ENCODE results near the gene RASA3. TPM values are rescaled to one million over a fixed set of nuclear protein-coding genes. Genes with fewer than 3 reads are reported as not detected.

RASA3 gene
- total RNA-seq, 1 donor from 2014 or later, result 44.8 TPM

GRCh38 chr13:114080739-114081561, 51.5 kb downstream of the RASA3 start:
- Mint-ChIP-seq H3K36me3 (ENCODE audit: unreplicated experiment) (peaks cover 7% of the 10 kb centered on the region), H3K4me3 (ENCODE audit: unreplicated experiment) (no peak overlapping the region), H3K9me3 (ENCODE audit: unreplicated experiment) (no peaks in the 10 kb centered on the region), H3K27ac (ENCODE audit: unreplicated experiment) (peak overlapping the region; percentile 29), H3K27me3 (ENCODE audit: unreplicated experiment) (no peaks in the 10 kb centered on the region), H3K4me1 (ENCODE audit: unreplicated experiment) (peaks cover 35% of the 10 kb centered on the region)
- DNase-seq (ENCODE audit: extremely low spot score, unreplicated experiment), result no peak
- no peak for TF ChIP-seq CTCF (IDR thresholded peaks at IDR 0.05)

DNA sequence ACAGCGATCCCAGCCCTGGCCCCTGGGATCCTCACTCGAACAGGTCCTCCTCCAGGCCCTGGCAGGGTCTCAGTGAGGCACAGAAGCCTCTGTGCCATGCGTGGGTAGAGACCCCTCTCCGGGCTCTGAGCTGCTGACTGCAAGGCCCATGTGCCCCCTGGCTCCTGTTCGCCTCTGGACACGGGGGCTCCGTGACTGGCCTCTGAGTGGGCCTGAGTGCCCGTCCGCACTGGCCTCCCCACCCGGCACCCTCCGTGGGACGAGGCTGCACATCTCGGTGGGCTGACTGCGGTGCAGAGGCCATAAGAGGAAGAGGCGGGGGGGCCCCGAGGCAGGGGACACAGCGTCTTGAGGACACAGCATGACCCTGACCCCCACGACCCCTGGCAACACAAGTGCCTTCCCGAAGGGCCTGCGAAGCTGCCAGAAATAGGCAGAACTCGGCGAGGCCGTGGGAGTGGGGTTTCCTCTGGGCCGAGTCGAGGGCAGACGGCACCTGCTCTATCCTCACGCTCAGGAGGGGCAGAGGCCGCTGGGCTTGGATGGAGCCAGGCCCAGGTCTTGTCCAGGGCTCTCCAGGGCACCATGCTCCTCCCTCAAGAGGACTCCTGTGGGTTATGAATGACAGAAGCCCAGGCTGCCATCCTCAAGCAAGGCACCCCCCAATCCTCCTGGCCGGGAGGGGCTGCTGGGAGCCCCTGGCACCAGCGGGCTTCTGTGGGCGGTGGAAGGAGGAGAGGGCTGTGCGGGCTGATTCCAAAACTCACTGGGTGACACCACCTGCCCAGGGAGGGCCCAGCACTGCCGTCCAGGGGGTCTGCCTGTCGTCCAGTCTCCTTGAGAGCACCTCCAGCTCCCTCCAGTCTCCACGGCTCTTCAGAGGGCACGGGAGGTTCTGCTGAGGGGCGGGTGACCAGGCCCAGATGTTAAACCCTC, 52.6 kb downstream of the RASA3 start:
- no peak for DNase-seq (ENCODE audit: extremely low spot score, unreplicated experiment)
- H3K9me3 Mint-ChIP-seq (ENCODE audit: unreplicated experiment), result no peaks in the 10 kb centered on the region
- peak overlapping the region; percentile 98 for H3K27ac Mint-ChIP-seq (ENCODE audit: unreplicated experiment)
- TF ChIP-seq CTCF (IDR thresholded peaks at IDR 0.05), result no peak
- peaks cover 37% of the 10 kb centered on the region for H3K4me1 Mint-ChIP-seq (ENCODE audit: unreplicated experiment)
- H3K27me3 Mint-ChIP-seq (ENCODE audit: unreplicated experiment), result no peaks in the 10 kb centered on the region
- H3K36me3 Mint-ChIP-seq (ENCODE audit: unreplicated experiment), result peaks cover 9% of the 10 kb centered on the region
- no peak overlapping the region for H3K4me3 Mint-ChIP-seq (ENCODE audit: unreplicated experiment)

DNA sequence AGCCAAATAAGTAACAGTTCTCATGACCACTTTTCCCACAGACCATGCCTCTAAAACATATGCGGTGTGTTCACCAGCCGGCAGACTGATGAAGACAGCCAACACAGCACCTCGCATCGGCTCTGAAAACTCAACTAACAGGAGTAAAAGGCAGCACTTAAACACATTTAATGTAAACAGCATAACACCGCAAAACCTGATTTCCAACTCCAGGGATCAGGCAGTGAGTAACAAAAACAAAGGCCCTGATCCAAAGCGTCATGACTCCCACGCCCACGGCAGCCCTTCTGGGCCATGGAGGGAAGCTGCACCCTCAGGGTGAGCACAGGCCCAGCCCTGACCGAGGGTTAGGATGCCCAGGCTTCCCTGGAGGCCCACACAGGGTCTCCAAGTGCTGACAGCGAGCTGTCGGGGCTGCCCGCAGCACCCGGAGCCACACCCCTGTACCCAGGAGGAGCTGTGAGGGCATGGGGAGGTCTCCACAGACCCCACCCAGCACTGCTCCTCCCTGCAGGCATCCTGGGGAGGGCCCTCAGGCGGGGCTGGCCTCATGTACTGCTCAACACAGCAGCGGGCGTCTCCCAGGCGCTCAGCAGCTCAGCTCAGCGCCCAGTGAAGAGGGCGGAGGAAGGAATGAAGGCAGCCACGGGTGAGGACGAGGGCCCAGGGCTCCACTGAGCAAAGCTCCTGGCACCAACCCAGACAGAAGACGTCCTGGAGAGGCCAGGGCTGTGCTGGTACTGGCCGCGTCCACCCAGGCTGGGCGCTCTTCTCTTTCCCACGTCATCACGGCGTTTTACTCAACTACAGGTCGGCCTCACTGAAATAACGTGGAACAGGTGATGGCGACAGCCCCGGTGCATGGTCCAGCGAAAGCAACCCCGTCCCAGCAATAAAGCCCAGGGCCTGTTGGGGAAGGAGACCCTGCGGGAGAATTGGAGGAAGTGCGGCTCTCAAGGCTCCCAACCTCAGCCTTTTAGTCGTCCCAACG, 53.7 kb downstream of the RASA3 start:
- peaks cover 41% of the 10 kb centered on the region for H3K4me1 Mint-ChIP-seq (ENCODE audit: unreplicated experiment)
- H3K27ac Mint-ChIP-seq (ENCODE audit: unreplicated experiment), result peak overlapping the region; percentile 98
- DNase-seq (ENCODE audit: extremely low spot score, unreplicated experiment), result no peak

DNA sequence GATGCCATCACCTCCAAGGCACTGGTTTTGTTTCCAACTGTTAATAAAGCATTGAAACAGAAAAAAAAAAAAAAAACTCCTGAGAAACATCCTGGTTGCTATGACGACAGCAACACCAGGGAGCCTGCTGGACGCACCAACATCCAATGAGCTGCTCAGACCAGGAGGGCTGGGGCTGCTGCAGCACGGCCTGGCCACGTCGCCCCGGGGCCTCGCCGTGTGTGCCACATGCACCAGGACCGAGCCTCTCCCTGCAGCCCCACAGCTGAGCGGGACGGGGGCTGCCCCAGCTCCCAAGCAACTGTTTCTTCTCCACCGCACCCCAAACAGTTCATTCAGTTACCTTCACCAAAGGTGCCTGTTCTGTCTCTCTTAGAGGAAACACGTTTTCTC, 54.5 kb downstream of the RASA3 start:
- no peak for TF ChIP-seq CTCF (IDR thresholded peaks at IDR 0.05)
- Mint-ChIP-seq H3K36me3 (ENCODE audit: unreplicated experiment) (peaks cover 11% of the 10 kb centered on the region), H3K27me3 (ENCODE audit: unreplicated experiment) (no peaks in the 10 kb centered on the region), H3K27ac (ENCODE audit: unreplicated experiment) (peak overlapping the region; percentile 98), H3K4me3 (ENCODE audit: unreplicated experiment) (peak overlapping the region; percentile 33), H3K9me3 (ENCODE audit: unreplicated experiment) (no peaks in the 10 kb centered on the region), H3K4me1 (ENCODE audit: unreplicated experiment) (peaks cover 41% of the 10 kb centered on the region)
- DNase-seq (ENCODE audit: extremely low spot score, unreplicated experiment), result no peak

More for the DNA sequence above, 53.7 kb downstream of the RASA3 start:
- Mint-ChIP-seq H3K36me3 (ENCODE audit: unreplicated experiment) (peaks cover 12% of the 10 kb centered on the region), H3K9me3 (ENCODE audit: unreplicated experiment) (no peaks in the 10 kb centered on the region), H3K4me3 (ENCODE audit: unreplicated experiment) (peak overlapping the region; percentile 33), H3K27me3 (ENCODE audit: unreplicated experiment) (no peaks in the 10 kb centered on the region)
- TF ChIP-seq CTCF (IDR thresholded peaks at IDR 0.05), result no peak
